CD4-positive, alpha-beta T cell (primary cell): ENCODE data around the gene MAST3. TPM values are rescaled to one million over a fixed set of nuclear protein-coding genes. Genes with fewer than 3 reads are reported as not detected.
A peak's percentile ranks its signal among the peaks of the same experiment; 100 is the strongest.

Experiments used
- ATAC-seq: fragments of 200-7000 bp; cut with Tn5 transposase; one replicate; pipeline ENCODE4 v1.10.0; 2022; ENCODE audit warnings: mild to moderate bottlenecking; ENCODE audit not compliant: poor library complexity
- CTCF ChIA-PET: fragments of 350-600 bp; sonication (Branson Sonifier 250); formaldehyde crosslinking; loops from one replicate; lab custom pipeline; 2021; ENCODE audit warnings: antibody characterized with exemption, inconsistent platforms; lab: Charles Lee
- POLR2A ChIA-PET: fragments of 350-600 bp; sonication (Branson Sonifier 250); formaldehyde crosslinking; loops from one replicate; lab custom pipeline; 2021; ENCODE audit warnings: antibody characterized with exemption, inconsistent platforms; lab: Charles Lee
- DNase-seq, 14 experiments: peaks; one replicate each; pipeline ENCODE4 v3.0.0-alpha.2; 2013 to 2020; ENCODE audit warnings: mixed read lengths in 2 of 14
- H3K27ac ChIP-seq, 2 donors: one replicate each; pipeline versions ENCODE4 v1.5.1 to v1.7.0; 2013; ENCODE audit warnings: low read length in 2 of 2, low read depth in 1 of 2, mild to moderate bottlenecking in 1 of 2
- H3K27me3 ChIP-seq, 2 experiments: 1 replicate in 1 of 2; 2 replicates in 1 of 2; pipeline versions ENCODE4 v1.6.1 to v1.7.0; 2013; ENCODE audit warnings: low read length in 2 of 2, control low read depth in 1 of 2, mild to moderate bottlenecking in 1 of 2, moderate library complexity in 1 of 2; ENCODE audit not compliant: insufficient read depth in 2 of 2, control insufficient read depth in 1 of 2
- H3K36me3 ChIP-seq: one replicate; pipeline ENCODE4 v1.6.1; 2013; ENCODE audit warnings: low read length, control low read depth; ENCODE audit not compliant: insufficient read depth
- H3K4me1 ChIP-seq: one replicate; pipeline ENCODE4 v1.6.1; 2013; ENCODE audit warnings: low read length, control low read depth; ENCODE audit not compliant: insufficient read depth
- H3K4me3 ChIP-seq: one replicate; pipeline ENCODE4 v1.5.1; 2013; ENCODE audit warnings: mild to moderate bottlenecking, low read length, moderate library complexity
- H3K9me3 ChIP-seq, 2 experiments: 1 replicate in 1 of 2; 2 replicates in 1 of 2; pipeline versions ENCODE4 v1.6.1 to v1.7.0; 2013; ENCODE audit warnings: low read length in 2 of 2, mild to moderate bottlenecking in 2 of 2, control low read depth in 1 of 2, moderate library complexity in 1 of 2; ENCODE audit not compliant: control insufficient read depth in 1 of 2, insufficient read depth in 1 of 2
- H3K27ac Mint-ChIP-seq: one replicate; pipeline ENCODE4 v1.8.0; 2020; ENCODE audit warnings: mixed read lengths
- H3K27me3 Mint-ChIP-seq: one replicate; pipeline ENCODE4 v1.8.0; 2021; ENCODE audit warnings: mixed read lengths
- H3K36me3 Mint-ChIP-seq: one replicate; pipeline ENCODE4 v1.8.0; 2021; ENCODE audit warnings: low read depth, mixed read lengths
- H3K4me1 Mint-ChIP-seq: one replicate; pipeline ENCODE4 v1.8.0; 2021; ENCODE audit warnings: low read depth, mixed read lengths
- H3K4me3 Mint-ChIP-seq: one replicate; pipeline ENCODE4 v1.8.0; 2020; ENCODE audit warnings: mild to moderate bottlenecking, mixed read lengths
- H3K9me3 Mint-ChIP-seq: one replicate; pipeline ENCODE4 v1.8.0; 2020; ENCODE audit warnings: mixed read lengths
- intact Hi-C, 2 experiments: fragments of 100-400 bp; cut with DNase I in 1 of 2; cut with micrococcal nuclease in 1 of 2; formaldehyde crosslinking; loops; one replicate each; pipeline versions ENCODE4 v1.15.1 to v1.9.0; 2023 to 2025; cut with DNase I, micrococcal nuclease
- total RNA-seq, 174 experiments: library from RNA in 2 of 174; stranded (reverse) in 2 of 174; gene quantifications; one replicate each; pipeline ENCODE4 v1.2.3 and lab custom pipeline; 2021 to 2026
- TF ChIP-seq, protein P1 (sequence below): fragments of 200-600 bp; IDR thresholded peaks from one replicate; pipeline ENCODE4 v1.8.0; 2022; ENCODE audit warnings: antibody characterized with exemption, mild to moderate bottlenecking

The MAST3 gene
- total RNA-seq, 2 experiments from 2014 or later: 16.1 to 16.4 TPM

DNA sequence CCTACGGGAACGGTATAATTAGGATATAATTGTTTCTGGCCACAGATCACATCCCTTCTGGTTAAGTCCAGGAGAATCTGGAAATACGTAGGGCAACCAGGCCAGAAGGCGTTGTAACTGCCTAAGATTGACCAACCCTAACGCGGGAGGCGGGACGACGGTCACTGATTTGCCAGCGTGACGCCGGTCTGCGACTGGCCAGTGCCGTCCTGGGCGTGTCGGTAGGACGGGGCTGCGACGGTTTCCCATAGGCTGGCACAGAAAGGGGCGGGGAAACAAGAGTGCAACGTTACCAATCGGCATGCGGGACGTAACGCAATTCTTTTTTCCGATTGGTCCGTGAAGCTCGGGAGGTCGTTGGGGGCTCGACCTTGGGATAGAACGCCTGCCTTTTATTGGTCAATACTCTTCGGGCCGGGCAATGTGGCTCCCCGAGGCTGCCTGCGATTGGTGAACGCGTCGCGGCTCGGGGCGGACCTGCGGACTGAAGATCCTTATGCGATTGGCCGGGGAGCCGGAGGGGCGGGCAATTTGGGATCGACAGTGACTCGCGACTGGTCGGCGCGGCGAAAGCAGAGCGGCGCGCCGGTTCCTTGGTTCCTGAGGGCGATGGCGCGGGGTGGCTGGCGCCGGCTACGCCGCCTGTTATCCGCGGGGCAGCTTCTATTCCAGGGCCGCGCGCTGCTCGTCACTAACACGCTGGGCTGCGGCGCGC lies 95.3 kb downstream of the MAST3 start, which contains the start of gene MPV17L2:
MPV17L2 (plus strand) TSS at position 546 of the 715 bp plus-strand sequence; CDS start at position 610, 64 bp downstream.
- H3K27ac Mint-ChIP-seq: peak within 1 kb of the TSS; percentile 81
- Histone ChIP-seq H3K4me1 (peaks cover 30% of the 10 kb centered on the region), H3K36me3 (peaks cover 20% of the 10 kb centered on the region), H3K27ac (peak within 1 kb of the TSS; percentile 73 to 82), H3K27me3 (no peaks in the 10 kb centered on the region), H3K4me3 (peak within 1 kb of the TSS; percentile 92), H3K9me3 (no peaks in the 10 kb centered on the region)
- H3K4me3 Mint-ChIP-seq: peak within 1 kb of the TSS; percentile 90
- H3K9me3 Mint-ChIP-seq: no peaks in the 10 kb centered on the region
- H3K27me3 Mint-ChIP-seq: no peaks in the 10 kb centered on the region
- intact Hi-C loops: loop anchor here (1.0 to 5.0 kb wide), 6 partner anchors 11 to 134 kb away; partner anchors contain the start of genes RAB3A (in 2 of the 2) and PIK3R2 (in 1 of the 2)
- peaks cover 17% of the 10 kb centered on the region for H3K36me3 Mint-ChIP-seq
- TF ChIP-seq, protein P1, sequence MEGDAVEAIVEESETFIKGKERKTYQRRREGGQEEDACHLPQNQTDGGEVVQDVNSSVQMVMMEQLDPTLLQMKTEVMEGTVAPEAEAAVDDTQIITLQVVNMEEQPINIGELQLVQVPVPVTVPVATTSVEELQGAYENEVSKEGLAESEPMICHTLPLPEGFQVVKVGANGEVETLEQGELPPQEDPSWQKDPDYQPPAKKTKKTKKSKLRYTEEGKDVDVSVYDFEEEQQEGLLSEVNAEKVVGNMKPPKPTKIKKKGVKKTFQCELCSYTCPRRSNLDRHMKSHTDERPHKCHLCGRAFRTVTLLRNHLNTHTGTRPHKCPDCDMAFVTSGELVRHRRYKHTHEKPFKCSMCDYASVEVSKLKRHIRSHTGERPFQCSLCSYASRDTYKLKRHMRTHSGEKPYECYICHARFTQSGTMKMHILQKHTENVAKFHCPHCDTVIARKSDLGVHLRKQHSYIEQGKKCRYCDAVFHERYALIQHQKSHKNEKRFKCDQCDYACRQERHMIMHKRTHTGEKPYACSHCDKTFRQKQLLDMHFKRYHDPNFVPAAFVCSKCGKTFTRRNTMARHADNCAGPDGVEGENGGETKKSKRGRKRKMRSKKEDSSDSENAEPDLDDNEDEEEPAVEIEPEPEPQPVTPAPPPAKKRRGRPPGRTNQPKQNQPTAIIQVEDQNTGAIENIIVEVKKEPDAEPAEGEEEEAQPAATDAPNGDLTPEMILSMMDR: no peak
- CTCF ChIA-PET: interaction anchor here (0.6 to 4.6 kb wide), 12 partner anchors 12 to 217 kb away, joined by 3 to 51 read pairs (median 3); partner anchors contain the start of genes JUND, PIK3R2 and RAB3A
- DNase-seq: peak; percentile 94 to 100 (median 98)
- peaks cover 29% of the 10 kb centered on the region for H3K4me1 Mint-ChIP-seq
- POLR2A ChIA-PET: interaction anchor here (0.6 to 4.3 kb wide), 34 partner anchors 9 to 401 kb away, joined by 3 to 73 read pairs (median 4); partner anchors contain the start of genes CCDC124, IFI30, IQCN and JUND
- ATAC-seq: peak; percentile 87

- DNase-seq: peak in 1 of 14 experiments; percentile 12
- CTCF ChIA-PET: interaction anchor here (1.0 to 4.6 kb wide), 7 partner anchors 11 to 195 kb away, joined by 3 to 51 read pairs (median 6); partner anchors contain the start of genes PIK3R2 and RAB3A
- Histone ChIP-seq H3K27me3 (no peaks in the 10 kb centered on the region), H3K9me3 (no peaks in the 10 kb centered on the region), H3K27ac (peak overlapping the region; percentile 60 to 67), H3K4me3 (peak overlapping the region; percentile 92), H3K36me3 (peaks cover 27% of the 10 kb centered on the region), H3K4me1 (peaks cover 30% of the 10 kb centered on the region)
- no peaks in the 10 kb centered on the region for H3K27me3 Mint-ChIP-seq
- intact Hi-C loops: loop anchor here (1.0 to 5.0 kb wide), 4 partner anchors 11 to 134 kb away; partner anchors contain the start of genes PIK3R2 (in 1 of the 2) and RAB3A (in 1 of the 2)
- H3K36me3 Mint-ChIP-seq: peaks cover 24% of the 10 kb centered on the region
- no peaks in the 10 kb centered on the region for H3K9me3 Mint-ChIP-seq
- H3K4me3 Mint-ChIP-seq: peak overlapping the region; percentile 90
- no peak for ATAC-seq
- peaks cover 29% of the 10 kb centered on the region for H3K4me1 Mint-ChIP-seq
- TF ChIP-seq, protein P1: no peak
- peak overlapping the region; percentile 81 for H3K27ac Mint-ChIP-seq
- POLR2A ChIA-PET: interaction anchor here (0.6 to 4.3 kb wide), 29 partner anchors 10 to 400 kb away, joined by 3 to 73 read pairs (median 4); partner anchors contain the start of genes CCDC124, IFI30, IQCN and JUND
Observed at GRCh38 chr19:18193388-18194180, 96.0 kb downstream of the MAST3 start.

DNA sequence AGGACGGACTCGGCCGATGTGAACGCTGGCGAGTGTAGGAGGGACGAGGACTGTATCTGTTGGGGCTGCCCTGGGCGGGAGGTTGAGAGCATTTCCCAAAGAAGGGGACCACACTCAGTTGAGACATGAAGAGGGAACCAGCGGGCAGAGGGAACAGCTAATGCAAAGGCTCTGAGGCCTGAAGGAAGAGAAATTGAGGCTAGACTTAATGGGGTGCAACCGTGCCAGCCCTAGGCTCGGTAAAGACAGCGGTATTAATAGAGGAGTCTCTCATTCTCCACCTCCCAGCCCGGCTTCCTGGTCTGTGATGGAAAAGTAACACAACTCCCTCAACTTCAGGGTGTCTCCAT lies 96.6 kb downstream of the MAST3 start:
- intact Hi-C loops: loop anchor here (5.0 kb wide), 3 partner anchors 42 to 133 kb away; partner anchors contain the start of gene PIK3R2 (in 1 of the 2)
- Histone ChIP-seq H3K27ac (no peak overlapping the region), H3K9me3 (no peaks in the 10 kb centered on the region), H3K4me1 (peaks cover 30% of the 10 kb centered on the region), H3K4me3 (peak overlapping the region; percentile 92), H3K27me3 (no peaks in the 10 kb centered on the region), H3K36me3 (peaks cover 28% of the 10 kb centered on the region)
- H3K9me3 Mint-ChIP-seq: no peaks in the 10 kb centered on the region
- peak overlapping the region; percentile 81 for H3K27ac Mint-ChIP-seq
- CTCF ChIA-PET: interaction anchor here (0.8 to 3.2 kb wide), 2 partner anchors 10 to 57 kb away, joined by 3 to 21 read pairs; partner anchors contain the start of gene RAB3A
- H3K4me1 Mint-ChIP-seq: peaks cover 29% of the 10 kb centered on the region
- H3K27me3 Mint-ChIP-seq: no peaks in the 10 kb centered on the region
- ATAC-seq (no peak), DNase-seq (no peak)
- TF ChIP-seq, protein P1: no peak
- peak overlapping the region; percentile 90 for H3K4me3 Mint-ChIP-seq
- POLR2A ChIA-PET: interaction anchor here (0.9 to 4.3 kb wide), 4 partner anchors 11 to 86 kb away, joined by 3 to 73 read pairs (median 3); partner anchors contain the start of genes IFI30 and JUND
- H3K36me3 Mint-ChIP-seq: peaks cover 30% of the 10 kb centered on the region
